SK-N-DZ (cell line): ENCODE measurements around the gene PKIB.
"Not testable (repeated sequence)": the region's sequence is repeated elsewhere in the genome, so short reads cannot be mapped to it uniquely, and the experiment has no call there.

Experiments
- DNase-seq: peaks from one replicate; pipeline ENCODE4 v3.0.0-alpha.2; 2015; ENCODE audit warnings: low spot score

PKIB gene

DNA sequence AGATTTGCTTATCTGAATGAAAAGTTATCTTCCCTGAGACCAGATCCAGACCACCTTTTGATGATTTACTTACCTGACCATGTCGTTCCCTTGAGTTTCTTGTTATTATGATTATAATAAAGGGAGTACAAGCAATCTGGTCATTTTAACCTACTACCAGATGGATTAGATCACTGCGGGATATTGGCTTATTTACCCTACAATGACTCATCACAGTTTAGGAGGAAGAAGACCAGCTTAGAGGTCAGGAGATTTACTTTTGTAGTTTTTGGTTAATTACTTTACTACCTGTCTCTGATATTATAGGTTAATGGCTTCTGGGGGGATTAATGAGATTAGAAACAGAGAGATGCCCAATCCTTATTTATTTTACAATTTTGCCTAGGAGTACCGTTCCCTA, 10.7 kb downstream of the PKIB start:
- DNase-seq = no peak

DNA sequence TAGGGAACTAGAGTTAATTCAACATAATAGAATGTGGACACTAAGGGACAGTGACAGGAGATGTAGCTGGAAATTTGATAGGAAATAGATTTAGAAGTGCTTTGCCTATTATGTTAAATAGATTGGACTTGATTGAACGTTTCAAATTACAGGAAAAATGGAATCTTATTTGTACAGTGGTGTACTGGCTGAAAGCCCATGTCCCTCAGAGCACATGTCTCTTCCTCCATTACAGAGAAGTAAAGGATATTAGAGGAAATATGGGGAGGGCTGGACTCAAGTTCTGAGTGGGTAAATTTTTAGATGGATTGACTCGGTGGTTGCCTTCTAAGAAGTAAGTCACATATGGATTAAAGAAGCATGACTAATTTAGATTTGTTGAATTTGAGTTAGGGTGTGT, 11.4 kb downstream of the PKIB start:
- peak; percentile 76 for DNase-seq

DNA sequence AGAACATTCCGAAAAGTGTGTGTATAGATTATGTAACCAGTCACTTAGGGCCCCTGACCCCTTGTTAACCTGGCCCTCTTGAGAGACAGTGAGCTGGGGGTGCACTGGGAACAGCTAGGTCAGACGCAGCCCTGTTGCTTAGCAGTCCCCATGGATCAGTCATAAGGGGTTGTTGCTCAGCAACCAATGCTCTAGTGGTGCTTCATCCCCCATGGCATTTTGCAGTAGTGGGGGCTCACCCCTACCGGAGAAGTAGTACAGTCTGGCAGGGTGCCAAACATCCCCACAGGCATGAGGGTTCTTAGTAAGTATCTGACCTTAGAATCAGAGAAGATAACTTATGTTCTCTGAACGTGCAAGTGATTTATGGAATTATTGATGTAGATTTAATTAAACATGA, 12.3 kb downstream of the PKIB start:
- peak; percentile 24 for DNase-seq

- no peak for DNase-seq
Observed at GRCh38 chr6:122623279-122623678, 13.1 kb downstream of the PKIB start.

DNA sequence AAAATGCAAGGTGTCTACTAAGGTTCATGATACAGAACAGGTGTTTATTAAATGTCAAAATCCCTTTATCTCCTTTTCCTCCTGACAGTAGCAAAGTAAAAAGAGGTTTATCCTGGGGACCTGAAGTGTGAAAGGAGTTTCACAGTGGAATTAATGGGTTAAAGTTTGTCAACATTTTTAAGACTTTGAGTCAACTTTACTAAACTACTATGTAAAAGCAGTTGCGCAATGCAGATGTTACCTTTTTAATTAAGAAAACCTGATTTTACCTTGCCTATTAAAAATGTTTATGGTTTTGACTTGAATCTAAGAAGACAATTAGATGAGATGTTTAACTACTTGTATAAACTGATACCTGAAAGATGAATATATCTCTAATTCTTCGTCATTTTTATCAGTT, 14.6 kb downstream of the PKIB start:
- DNase-seq = no peak

DNA sequence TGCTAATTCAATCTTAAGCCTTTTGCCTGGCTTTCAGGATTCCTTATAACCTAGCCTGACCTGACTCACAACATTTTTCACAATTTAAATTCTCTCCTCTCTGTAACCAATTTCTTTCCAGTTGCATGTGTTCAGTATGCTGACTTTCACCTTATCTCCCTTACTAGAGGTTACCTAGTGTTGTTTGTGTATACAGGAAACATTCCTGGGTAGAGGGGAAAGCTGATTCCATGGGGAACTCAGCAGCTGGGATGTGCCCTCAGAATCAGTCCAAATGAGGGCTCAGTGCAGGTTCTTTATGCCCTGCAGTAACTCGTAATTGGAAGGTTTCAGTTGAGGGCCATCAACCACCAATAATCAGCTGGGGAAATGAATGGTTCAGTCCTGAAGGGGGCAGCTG, 18.5 kb downstream of the PKIB start:
- DNase-seq = no peak

- no peak for DNase-seq
Observed at GRCh38 chr6:122631571-122632249, 21.5 kb downstream of the PKIB start.

- no peak for DNase-seq
Observed at GRCh38 chr6:122640366-122640765, 30.2 kb downstream of the PKIB start.

DNA sequence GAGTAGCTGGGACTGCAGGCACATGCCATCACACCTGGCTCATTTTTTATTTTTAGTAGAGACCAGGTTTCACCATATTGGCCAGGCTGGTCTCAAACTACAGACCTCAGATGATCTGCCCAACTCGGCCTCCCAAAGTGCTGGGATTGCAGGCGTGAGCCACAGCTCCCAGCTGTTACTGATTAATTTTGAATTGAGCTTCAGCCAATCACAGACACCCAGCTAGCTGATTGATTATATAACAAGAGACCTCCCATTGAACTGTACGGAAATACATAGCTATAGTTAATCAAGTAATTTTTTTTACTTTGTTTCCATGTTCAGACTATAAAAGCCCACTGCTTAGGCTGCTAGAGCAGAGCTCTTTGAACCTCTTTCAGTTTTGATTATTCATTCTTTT, 31.6 kb downstream of the PKIB start:
- no peak for DNase-seq

DNA sequence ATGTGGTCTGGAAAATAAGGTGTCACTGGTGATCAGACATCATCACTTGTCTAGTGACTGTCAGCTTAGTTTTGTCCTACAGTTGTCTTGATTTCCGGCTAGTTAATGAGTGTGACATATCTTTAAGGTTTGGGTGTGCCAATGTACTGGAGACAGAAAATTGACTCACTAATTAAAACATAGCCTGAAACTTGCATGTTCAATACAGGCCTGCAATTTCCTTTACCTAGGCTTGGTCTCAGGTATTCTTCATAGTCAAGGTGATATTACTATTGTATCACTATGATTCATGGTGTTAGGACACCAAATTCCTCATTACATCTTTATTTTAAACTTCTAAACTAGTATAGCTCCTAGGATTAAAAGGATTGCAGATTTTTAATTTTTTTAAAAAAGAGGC, 32.4 kb downstream of the PKIB start:
- not testable (repeated sequence) for DNase-seq

- peak; percentile 41 for DNase-seq
Observed at GRCh38 chr6:122645256-122645655, 35.1 kb downstream of the PKIB start.

DNA sequence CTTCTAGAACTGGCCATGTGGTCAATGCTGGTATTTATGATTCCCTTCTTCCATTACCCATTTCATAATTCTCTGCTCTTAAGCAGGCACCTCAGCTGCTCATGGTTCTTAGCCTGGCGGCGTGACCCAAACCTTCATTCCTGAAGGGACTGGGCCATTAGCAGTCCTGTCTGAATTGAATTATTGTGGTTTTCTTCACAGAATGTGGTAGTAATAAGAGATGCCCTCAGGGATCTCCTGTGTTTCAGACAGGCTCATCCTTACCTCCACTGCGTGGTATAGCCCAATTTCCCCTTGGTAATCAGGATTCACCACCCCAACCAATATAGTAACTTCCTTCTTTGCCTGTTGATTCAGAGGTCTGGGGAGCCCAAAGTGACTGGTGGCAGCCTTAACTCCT, 37.6 kb downstream of the PKIB start:
- DNase-seq = no peak

- DNase-seq = no peak
Observed at GRCh38 chr6:122648726-122649125, 38.5 kb downstream of the PKIB start.

DNA sequence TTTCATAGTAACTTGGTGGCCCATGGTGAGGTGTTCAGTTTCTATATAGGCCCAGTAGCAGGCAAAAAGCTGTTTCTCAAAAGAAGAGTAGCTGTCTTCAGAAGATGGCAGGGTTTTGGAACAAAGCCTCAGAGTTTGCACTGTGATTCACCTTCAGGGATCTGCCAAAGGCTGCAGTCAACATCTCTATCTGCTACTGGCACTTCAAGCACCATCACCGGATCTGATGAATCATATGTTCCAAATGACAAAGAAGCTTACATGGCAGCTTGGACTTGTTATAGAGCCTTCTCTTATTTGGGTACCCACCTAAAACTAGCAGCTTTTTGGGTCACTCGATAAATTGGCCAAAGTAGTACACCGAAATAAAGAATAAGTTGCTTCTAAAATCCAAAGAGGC, 39.5 kb downstream of the PKIB start:
- no peak for DNase-seq

GRCh38 chr6:122650403-122650802, 40.2 kb downstream of the PKIB start:
- DNase-seq = no peak

GRCh38 chr6:122651031-122651430, 40.8 kb downstream of the PKIB start:
- DNase-seq = no peak

- DNase-seq = no peak
Observed at GRCh38 chr6:122651604-122652003, 41.4 kb downstream of the PKIB start.

GRCh38 chr6:122652431-122652830, 42.2 kb downstream of the PKIB start:
- DNase-seq = no peak

GRCh38 chr6:122653094-122653493, 42.9 kb downstream of the PKIB start:
- DNase-seq = no peak

DNA sequence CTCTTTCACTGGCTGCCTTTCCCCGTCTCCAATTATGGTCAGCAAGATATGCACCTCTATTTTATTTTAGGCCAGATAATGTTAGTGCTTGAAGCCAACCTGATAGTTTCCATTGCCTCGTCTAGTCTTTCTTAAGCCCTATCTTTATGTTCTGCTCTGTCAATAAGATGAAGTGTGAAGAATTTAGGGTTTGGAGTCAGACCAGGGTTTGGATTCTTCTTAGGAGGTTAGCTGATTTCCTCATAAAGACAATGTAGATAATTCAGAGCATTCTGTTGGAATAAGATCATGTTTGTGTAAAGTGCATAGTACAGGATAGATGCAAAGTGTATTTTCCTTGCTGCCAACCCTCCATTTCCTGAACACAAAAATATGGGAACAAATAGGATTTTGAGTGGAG, 43.8 kb downstream of the PKIB start:
- DNase-seq = no peak

DNA sequence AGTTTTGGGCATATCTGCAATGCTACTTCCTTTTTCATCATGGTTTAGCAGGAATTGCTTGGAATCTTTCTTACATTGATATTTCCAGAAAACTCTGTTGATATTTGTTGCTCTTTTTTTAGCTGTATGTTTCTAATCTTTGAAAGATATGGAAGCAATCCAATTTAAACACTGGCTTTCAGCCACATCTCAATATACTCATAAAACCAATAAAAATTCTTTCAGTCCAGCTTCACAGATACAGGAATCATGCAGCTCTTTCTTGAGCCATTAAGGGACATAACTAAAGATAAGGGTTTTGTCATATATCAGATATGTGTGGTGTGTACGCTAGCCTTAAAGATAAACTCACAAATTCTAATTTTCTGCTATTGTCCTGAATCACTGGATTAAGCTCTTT, 47.4 kb downstream of the PKIB start:
- no peak for DNase-seq

- DNase-seq = no peak
Observed at GRCh38 chr6:122660296-122660695, 50.1 kb downstream of the PKIB start.

GRCh38 chr6:122663981-122664380, 53.8 kb downstream of the PKIB start:
- DNase-seq = peak; percentile 32

- no peak for DNase-seq
Observed at GRCh38 chr6:122665929-122666328, 55.7 kb downstream of the PKIB start.
